Measurements from ENCODE around the gene OR4C11. TPM values are rescaled to one million over a fixed set of nuclear protein-coding genes. Genes with fewer than 3 reads are reported as not detected.

OR4C11 gene
- total RNA-seq, 3 donors from 2014 or later = not detected

DNA sequence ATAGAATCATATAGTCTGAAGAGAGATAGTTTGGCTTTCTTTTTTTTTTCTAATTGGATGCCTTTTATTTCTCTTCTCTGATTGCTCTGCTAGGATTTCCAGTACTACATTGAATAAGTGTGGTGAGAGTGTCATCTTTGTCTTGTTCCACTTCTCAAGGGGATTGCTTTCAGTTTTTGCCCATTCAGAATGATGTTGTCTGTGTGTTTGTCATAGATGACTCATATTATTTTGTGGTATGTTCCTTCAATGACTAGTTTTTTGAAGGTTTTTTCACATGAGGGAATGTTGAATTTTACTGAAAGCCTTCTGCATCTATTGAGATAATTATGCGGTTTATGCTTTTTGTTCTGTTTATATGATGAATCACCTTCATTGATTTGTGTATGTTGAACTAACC lies 17.1 kb upstream of the OR4C11 start:
- H3K36me3 ChIP-seq = no peaks in the 10 kb centered on the region
- no peak overlapping the region for H3K4me3 ChIP-seq
- no peaks in the 10 kb centered on the region for H3K4me1 ChIP-seq
- H3K27ac ChIP-seq = no peak overlapping the region
- no peak for DNase-seq (ENCODE audit: low spot score in 2 of 2)
- H3K9me3 ChIP-seq = peaks cover 0 to 8% of the 10 kb centered on the region in 2 donors
- no peaks in the 10 kb centered on the region for H3K27me3 ChIP-seq
- intact Hi-C loops (cut with DNase I; ENCODE audit: low total_unique reads) = no loop called here
- TF ChIP-seq POLR2A (IDR thresholded peaks at IDR 0.05) (no peak), CTCF (IDR thresholded peaks at IDR 0.05) (no peak), POLR2AphosphoS5 (IDR thresholded peaks at IDR 0.05) (no peak)

DNA sequence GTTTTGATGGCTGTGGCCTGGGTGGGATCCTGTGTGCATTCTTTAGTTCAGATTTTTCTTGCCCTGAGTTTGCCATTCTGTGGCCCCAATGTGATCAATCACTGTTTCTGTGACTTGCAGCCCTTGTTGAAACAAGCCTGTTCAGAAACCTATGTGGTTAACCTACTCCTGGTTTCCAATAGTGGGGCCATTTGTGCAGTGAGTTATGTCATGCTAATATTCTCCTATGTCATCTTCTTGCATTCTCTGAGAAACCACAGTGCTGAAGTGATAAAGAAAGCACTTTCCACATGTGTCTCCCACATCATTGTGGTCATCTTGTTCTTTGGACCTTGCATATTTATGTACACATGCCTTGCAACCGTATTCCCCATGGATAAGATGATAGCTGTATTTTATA lies 34.9 kb downstream of the OR4C11 start:
- H3K36me3 ChIP-seq = no peaks in the 10 kb centered on the region
- intact Hi-C loops (cut with DNase I; ENCODE audit: low total_unique reads) = no loop called here
- TF ChIP-seq POLR2A (IDR thresholded peaks at IDR 0.05) (no peak), POLR2AphosphoS5 (IDR thresholded peaks at IDR 0.05) (no peak), CTCF (IDR thresholded peaks at IDR 0.05) (no peak)
- H3K4me3 ChIP-seq = no peak overlapping the region
- H3K27me3 ChIP-seq = no peaks in the 10 kb centered on the region
- no peaks in the 10 kb centered on the region for H3K4me1 ChIP-seq
- no peak overlapping the region for H3K27ac ChIP-seq
- no peak for DNase-seq (ENCODE audit: low spot score in 2 of 2)
- H3K9me3 ChIP-seq = no peaks in the 10 kb centered on the region

GRCh38 chr11:55571828-55572227 lies 35.6 kb downstream of the OR4C11 start, which contains the start of gene OR4C16:
Gene OR4C16 (plus strand): TSS chr11:55572128. CDS start chr11:55572128, 0 bp downstream.
- H3K27me3 ChIP-seq = no peaks in the 10 kb centered on the region
- intact Hi-C loops (cut with DNase I; ENCODE audit: low total_unique reads) = no loop called here
- H3K27ac ChIP-seq = no peak within 1 kb of the TSS
- no peaks in the 10 kb centered on the region for H3K4me1 ChIP-seq
- H3K36me3 ChIP-seq = no peaks in the 10 kb centered on the region
- DNase-seq (ENCODE audit: low spot score in 2 of 2) = no peak
- no peak for TF ChIP-seq POLR2AphosphoS5 (IDR thresholded peaks at IDR 0.05)
- TF ChIP-seq CTCF (IDR thresholded peaks at IDR 0.05) = no peak
- no peak for TF ChIP-seq POLR2A (IDR thresholded peaks at IDR 0.05)
- no peaks in the 10 kb centered on the region for H3K9me3 ChIP-seq
- H3K4me3 ChIP-seq = no peak within 1 kb of the TSS

DNA sequence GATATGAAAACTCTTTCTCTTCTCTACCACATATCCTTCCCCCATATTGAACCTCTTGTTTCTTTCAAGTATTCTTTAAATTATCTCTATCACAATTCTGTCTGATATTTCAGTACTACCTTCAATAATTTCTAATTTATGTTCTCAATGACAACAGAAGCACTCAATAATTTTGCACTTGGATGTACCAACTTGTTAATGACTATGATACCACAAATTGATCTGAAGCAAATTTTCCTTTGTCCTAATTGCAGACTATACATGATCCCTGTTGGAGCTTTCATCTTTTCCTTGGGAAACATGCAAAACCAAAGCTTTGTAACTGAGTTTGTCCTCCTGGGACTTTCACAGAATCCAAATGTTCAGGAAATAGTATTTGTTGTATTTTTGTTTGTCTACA lies 53.3 kb downstream of the OR4C11 start, which contains the start of gene OR4C15:
TSS of gene OR4C15 (plus strand) at position 301 of the 400 bp plus-strand sequence. CDS start at position 301, 0 bp downstream.
- no peak for TF ChIP-seq CTCF (IDR thresholded peaks at IDR 0.05)
- no peak for TF ChIP-seq POLR2A (IDR thresholded peaks at IDR 0.05)
- no peak for TF ChIP-seq POLR2AphosphoS5 (IDR thresholded peaks at IDR 0.05)
- no peaks in the 10 kb centered on the region for H3K36me3 ChIP-seq
- H3K4me3 ChIP-seq = no peak within 1 kb of the TSS
- no peak within 1 kb of the TSS for H3K27ac ChIP-seq
- intact Hi-C loops (cut with DNase I; ENCODE audit: low total_unique reads) = no loop called here
- no peak for DNase-seq (ENCODE audit: low spot score in 2 of 2)
- H3K9me3 ChIP-seq = peaks cover 0 to 5% of the 10 kb centered on the region in 2 donors
- no peaks in the 10 kb centered on the region for H3K4me1 ChIP-seq
- H3K27me3 ChIP-seq = no peaks in the 10 kb centered on the region

Other genes starting within 250 kb of the OR4C11 start
- gene OR4A15, start 239.7 kb downstream of the OR4C11 start, total RNA-seq = not detected
- gene OR4C15, start 53.2 kb downstream of the OR4C11 start, total RNA-seq = not detected
- not detected for gene OR4C16, start 35.5 kb downstream of the OR4C11 start, total RNA-seq
- not detected for gene OR4P4, start 27.5 kb upstream of the OR4C11 start, total RNA-seq
- gene OR4S2, start 40.7 kb upstream of the OR4C11 start, total RNA-seq = not detected
- not detected for gene OR4C6, start 54.6 kb upstream of the OR4C11 start, total RNA-seq
- not detected for gene OR5D13, start 165.8 kb upstream of the OR4C11 start, total RNA-seq
- not detected for gene OR5D14, start 187.9 kb upstream of the OR4C11 start, total RNA-seq
- not detected for gene OR5L1, start 203.7 kb upstream of the OR4C11 start, total RNA-seq
- gene OR5D18, start 212.0 kb upstream of the OR4C11 start, total RNA-seq = not detected
- gene OR5L2, start 219.6 kb upstream of the OR4C11 start, total RNA-seq = not detected
- not detected for gene OR5D16, start 231.1 kb upstream of the OR4C11 start, total RNA-seq

Data from breast epithelium (tissue), 4 donors.